Activated CD4-positive, alpha-beta T cell treated with anti-CD3 and anti-CD28 coated beads for 48 hours (primary cell): ENCODE data around the gene HEXIM2.
"Not testable (repeated sequence)": the region's sequence is repeated elsewhere in the genome, so short reads cannot be mapped to it uniquely, and the experiment has no call there.

Source experiments
- DNase-seq: peaks from one replicate; pipeline ENCODE4 v3.0.0-alpha.2; 2020

Gene HEXIM2

DNA sequence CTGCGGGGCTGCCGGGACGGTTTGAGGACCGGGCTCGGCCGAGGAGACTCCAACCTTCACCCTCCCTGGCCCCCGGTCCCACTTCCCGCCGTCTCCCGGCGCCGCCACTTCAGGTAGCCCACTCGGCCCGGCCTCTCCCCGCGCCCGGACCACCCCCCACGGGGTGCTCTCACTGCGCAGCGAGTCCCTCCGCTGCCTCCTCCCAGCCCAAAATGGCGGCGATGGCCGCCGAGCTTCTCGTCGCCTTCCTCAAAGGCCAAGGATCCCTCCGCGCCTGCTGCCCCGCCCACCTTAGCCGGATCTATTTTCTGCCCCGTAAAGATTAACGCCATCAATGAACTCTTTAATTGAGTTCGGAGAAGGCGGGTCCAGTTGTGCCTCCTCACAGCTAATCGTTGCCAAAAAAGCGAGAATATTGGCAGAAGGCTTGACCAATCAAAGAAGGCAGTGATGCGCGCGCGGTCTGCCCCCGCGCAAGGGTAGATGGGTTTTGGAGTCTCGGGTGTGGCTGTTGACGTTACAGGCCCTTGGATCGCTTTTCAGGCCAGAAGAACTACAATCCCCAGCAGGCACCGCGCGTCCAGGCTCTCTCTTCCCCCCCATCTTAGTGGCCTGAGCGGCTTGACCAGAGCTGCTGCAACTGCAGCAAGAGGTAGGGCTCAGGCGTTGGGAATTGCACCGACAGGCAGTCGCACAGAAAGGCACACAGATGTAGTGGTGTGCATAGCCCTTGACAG lies at the start of gene HEXIM2:
Gene HEXIM2 (plus strand): TSS at position 588 of the 737 bp plus-strand sequence. CDS start 919 bp downstream, outside the sequence.
- peak; percentile 98 for DNase-seq

DNA sequence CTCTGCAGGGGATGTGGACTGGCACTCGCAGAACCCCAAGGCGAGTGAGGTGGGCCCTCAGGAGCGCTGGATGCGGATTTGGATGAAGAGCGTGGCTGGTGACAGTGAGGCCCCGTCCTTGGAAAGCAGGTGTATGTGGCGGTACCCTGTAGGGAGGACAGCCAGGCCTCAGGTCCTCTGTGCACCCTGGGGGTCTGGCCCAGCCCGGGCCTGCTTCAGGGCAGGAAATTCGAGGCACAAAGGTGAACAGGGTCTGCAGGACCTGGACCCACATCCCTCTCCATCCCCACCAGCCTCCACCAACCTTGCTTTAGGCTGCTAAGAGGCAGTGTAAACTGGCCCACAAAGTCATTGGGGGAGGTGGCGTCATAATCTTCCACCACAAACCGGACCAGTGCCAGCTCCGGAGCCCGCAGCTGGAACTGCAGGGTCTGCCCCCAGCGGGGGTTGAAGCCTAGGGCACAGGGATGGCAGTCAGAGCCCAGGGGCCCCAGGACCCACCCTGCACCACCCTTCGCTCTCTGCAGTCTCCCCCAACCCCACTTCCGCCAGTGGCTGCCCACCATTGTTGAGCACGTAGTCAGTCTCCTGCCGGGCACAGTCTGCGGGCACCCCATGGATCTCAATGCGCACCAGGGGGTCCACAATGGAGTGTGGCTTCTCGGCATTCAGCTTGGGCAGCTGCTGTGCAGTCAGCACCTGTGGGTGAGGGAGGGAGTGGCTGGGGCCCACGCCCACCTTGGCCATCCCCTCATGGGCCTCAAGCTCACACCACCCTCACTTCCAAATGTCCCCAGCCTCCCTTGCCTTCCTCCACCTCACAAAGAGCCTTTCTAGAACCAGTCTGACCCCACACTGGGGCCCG lies 48.9 kb upstream of the HEXIM2 start:
- no peak for DNase-seq

DNA sequence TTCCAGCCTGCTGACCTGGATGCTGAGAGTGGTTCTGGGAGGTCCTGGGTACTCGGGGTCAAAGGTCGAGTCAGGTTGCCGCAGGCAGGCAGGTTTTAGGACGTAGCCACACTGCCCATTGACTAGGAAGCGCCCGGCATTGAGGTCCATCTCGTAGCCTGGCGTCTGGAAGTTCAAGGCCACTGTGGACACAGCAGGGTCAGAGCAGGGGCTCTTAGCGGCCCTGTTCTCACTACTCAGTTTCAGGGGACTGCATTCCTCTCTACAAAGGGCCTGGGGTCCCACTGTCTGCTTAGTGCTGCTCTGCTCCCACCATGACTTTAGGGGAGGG lies 48.3 kb upstream of the HEXIM2 start:
- no peak for DNase-seq

DNA sequence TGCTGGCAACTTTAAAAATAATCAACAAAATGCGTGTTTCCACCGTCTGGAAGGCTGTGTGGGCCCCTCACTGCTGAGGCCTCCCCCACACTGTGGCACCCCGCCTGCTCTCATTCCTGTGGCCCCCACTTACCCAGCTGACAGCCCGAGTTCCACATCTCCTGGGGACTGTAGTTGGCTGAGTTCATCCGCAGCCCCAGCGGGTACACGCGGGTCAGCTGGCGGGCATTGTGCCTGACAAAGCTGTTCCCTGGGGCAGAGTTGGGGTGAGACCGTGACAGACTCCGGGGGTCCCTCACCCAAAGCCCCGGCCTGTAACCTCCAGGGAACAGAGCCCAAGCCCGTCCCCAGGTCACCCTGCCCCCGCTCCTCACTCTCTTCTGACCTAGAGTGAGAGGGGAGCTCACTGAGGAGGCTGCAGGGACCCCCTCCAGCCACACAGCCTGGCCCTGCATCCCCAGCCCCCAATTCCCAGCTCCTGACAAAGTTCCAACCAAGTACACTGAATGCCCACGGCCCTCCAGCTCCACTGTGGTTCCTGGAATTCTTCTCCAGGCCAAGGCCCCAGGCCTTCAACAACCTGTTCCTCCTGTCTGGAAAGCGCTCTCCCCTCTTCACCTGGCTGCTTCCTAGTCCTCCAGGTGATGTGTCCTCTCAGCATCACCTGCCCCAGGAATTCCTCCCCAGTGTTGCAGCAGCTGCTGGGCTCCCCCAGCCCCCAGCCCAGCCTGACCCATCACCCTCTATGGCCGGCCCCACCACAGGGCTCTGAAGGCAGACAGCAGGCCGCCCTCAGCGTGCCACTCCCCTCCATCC lies 47.4 kb upstream of the HEXIM2 start:
- no peak for DNase-seq

DNA sequence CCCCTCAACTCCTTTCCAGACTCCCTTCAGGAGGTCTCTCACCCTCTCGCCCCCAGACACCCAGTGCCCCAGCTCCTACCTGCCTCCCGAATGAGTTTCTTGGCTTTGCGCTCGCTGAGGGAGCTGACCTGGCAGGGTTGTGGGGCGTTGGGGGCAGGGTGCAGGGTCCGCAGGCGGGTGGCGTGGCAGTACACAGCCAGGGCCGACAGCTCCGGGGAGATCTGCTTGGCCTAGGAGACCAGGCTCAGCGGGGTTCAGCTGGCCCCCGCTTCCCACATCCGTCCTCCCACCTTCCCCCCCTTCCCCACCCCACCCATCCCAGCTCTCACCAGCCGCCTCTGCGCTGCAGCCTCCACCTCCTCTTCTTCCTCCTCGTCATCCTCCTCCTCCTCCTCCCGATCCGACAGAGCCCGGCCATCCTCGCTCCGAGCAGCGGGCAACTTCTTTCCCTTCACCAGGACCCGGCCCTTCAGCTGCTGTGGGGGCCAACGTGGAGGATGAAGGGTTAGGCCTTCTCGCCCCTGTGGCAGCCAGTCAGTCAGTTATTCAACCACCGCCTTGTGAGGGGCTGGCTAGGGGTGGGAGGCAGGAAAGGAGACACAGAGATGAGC lies 46.6 kb upstream of the HEXIM2 start:
- DNase-seq, result no peak

DNA sequence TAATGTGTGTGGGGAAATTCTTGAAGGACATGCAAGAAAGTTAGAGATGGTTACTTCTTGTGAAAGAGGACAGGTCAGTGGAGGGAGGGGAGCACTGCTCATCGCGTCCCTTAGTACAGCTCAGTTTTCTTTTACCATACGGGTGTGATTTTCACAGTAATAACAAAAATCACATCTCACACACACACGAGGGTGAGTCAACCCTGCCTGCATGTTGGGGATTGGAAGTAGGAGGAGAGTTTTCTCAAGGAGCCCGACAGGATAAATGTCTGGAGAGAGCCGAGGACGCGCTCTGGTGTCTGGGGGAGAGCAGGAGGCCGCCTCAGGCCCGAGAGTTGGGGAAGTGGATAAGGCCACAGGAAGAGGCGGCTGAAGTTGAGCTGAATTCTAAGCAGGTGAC lies 45.8 kb upstream of the HEXIM2 start:
- DNase-seq, result no peak

DNA sequence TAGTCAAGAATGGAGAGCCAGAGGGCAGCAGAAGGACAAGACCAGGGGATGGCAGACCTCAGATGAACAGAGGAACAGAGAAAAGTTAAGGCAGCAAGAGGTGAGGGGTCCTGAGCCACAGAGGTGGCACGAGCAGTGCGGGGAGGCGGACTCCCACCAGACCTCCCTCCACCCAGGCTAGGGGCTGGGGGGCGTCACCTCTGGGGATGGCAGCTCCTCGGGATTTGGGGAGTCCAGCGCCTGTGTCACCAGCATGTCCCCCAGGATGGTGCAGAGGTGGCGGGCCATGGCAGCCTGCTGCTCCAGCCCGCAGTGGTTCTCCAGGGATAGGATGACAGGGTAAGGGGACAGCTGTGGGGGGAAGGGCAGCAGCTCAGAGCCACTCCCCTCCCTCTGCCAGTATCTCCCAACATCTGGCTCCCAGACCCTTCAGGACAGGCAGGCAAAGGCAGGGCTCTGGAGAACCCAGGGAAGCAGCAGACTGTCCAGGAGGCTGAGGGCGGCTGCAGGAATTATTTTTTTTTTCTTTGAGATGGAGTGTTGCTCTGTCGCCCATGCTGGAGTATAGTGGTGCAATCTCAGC lies 45.1 kb upstream of the HEXIM2 start:
- DNase-seq, result no peak

DNA sequence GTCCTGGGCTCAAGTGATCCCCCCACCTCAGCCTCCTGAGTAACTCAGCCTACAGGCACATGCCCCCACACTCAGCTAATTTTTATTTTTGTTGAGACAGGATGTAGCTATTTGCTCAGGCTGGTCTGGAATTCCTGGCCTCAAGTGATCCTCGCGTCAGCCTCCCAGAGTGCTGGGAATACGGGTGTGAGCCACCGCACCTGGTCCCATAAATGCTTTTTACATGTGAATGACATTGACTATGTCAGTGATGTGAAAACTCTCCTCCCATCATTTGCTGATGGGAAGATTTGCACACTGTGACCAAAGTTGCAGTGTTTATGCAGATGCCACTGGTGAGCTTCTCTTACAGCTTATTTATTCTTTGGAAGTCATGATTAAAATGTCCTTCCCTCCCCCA lies 44.3 kb upstream of the HEXIM2 start:
- no peak for DNase-seq

DNA sequence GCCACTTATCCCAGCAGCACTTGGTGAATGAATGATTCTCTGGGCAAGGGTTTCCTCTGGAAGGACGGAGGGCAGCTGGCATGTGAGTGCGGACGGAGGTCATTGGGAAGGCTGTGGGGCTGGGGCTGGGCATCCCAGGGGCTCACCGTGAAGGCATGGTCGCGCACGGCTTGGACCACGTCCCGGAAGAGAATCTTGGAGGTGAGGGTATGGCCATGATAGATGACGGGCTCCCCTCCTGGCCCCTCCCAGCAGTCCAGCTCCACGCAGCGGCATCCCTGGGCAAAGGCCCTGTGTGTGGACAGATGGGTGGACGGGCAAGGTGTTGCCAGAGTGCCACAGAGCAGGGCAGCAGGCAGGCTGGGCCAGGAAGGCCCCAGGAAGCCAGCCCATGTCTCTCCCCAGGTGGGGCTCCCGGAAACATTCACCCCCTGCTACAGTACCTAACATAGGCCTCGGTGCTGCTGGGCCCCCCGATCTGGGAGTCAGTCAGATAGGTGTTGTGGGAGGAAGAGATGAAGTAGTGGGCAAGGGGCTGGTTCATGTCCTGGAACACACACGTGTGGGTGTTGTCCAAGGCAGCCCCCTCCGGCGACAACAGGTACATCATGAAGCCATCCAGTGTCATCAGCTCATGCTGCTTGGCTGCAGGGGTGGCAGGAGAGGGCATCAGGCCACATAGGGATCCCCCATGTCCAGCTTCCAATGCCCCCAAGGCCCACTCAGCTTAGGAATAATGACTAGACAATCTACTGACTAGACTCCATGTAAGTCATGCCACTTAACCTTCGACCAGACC lies 43.6 kb upstream of the HEXIM2 start:
- no peak for DNase-seq

DNA sequence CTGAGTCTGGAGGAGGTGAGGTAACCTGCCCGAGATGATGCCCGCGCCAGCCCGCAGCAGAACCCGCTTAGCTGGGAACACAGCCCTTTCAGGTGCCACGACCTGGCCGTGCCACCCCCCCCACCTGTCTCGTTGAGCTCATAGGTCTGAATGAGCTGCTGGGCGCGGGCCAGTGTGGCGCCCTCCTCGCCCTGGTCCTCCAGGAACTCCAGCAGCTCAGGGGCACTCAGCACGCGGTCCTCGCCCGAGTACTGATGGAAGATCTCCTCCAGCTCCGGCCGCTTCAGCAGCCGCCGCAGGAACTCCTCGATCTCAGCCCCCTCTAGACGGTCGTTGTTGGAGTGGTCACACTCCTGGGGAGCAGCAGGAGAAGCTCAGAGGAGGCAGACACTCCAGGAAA lies 43.0 kb upstream of the HEXIM2 start:
- DNase-seq, result no peak

- no peak for DNase-seq
Measured at GRCh38 chr17:45119964-45120363, 41.7 kb upstream of the HEXIM2 start.

DNA sequence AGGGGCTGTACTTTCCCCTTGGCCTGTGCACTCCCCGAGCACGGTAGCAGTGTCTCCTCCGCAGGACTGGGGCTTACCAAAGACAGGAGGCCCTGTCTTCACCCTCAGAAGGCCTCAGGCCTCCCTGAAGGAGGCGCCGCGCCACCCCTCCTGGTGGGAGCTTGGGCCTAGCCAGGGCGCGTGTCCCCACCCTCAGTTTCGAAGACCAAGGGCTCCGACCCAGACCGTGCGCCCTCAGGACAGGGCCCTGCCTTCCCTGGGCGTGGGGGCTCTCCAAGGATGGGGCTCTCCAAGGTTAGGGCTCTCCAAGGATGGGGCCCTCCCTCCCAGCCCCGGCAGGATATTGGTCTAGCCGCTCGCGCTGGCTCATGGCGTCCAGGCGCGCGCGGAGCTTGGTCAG lies 41.1 kb upstream of the HEXIM2 start:
- no peak for DNase-seq

DNA sequence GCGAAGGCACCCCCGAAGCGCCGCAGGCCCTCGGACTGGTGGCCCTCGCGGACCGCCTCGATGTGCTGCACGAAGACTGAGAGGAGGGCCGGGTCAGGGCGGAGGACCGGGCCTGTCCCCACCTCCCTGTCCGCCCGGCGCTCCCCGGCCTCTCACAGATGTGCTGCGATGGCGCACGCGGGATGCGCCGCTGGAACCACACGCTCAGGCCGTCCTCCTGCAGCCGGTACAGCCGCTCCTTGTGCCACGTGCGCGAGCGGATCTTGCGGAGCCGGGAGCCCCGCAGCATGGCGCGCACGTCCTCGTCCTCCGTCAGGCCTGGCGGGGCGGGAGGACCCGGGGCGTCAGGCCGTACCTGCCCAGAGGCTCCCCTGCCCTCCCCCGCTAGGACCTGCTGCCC lies 40.6 kb upstream of the HEXIM2 start:
- DNase-seq, result no peak

GRCh38 chr17:45123076-45123770 lies 38.5 kb upstream of the HEXIM2 start:
- no peak for DNase-seq

- peak; percentile 45 for DNase-seq
Measured at GRCh38 chr17:45123930-45124796, 37.5 kb upstream of the HEXIM2 start.

- not testable (repeated sequence) for DNase-seq
Measured at GRCh38 chr17:45124797-45125122, 36.9 kb upstream of the HEXIM2 start.

DNA sequence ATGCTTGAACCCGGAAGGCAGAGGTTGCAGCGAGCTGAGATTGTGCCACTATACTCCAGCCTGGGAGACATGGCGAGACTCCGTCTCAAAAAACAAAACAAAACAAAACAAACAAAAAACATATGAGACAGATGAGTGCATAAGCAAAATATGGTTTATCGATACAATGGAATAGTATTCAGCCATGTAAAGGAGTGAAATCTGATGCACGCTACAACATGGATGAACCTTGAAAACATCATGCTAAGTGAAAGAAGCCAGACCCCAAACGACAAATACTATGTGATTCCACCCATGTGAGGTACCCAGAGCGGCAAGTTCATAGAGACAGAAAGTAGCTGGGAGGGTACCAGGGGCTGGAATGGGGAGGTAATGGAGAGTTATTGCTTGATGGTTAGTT lies 36.2 kb upstream of the HEXIM2 start:
- no peak for DNase-seq

DNA sequence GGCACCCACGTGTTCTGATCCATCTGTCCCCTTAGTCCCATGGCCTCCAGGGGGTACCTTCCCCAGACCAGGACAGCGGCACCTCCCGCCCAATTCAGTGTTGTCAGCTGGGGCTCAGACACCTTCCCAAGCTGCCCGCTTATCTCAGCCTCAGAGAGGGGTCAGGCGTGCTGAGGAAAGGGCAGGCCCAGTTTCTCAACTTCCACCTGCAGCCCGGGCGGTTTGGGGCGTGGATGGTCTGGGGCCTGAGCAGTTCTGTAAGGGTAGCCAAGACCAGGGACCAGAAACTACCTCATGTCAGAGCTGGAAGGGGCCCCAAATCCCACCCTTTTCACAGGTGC lies 34.5 kb upstream of the HEXIM2 start:
- no peak for DNase-seq

DNA sequence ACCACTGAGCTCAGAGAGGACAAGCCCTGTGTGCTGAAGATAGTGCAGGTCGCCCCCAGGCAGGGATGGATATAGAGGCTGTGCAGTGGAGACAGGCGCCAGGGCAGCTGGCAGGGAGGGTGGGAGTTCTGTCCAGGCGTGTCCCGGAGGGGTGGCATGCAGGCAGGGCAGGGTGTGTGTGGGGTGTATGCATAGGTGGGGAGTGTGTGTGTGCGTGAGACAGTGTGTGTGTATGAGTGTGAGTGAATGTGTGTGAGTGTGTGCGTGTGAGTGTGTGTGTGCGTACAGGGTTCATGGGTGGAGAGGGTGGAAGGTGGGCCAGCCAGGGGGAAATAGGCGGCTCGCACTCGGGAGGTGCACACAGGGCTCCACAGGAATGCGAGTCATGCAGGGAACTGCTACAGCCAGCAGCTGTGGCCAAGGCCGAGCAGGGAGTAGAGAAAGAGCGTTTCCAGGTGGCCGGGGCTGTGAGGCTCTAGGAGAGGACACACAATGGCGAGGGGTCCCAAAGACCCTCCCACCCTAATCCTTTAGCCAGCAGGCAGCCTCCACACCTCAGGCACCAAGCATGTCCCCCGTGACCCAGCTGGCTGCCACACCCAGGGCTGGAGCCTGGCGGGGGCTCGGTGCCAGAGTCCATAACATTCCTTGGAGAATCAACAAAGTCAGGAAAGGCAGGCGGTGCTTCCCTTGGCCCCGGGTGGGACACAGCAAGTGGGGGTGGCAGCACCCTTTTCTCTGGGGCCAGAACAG lies 34.0 kb upstream of the HEXIM2 start:
- no peak for DNase-seq

GRCh38 chr17:45128331-45128730 lies 33.3 kb upstream of the HEXIM2 start:
- no peak for DNase-seq
